SW 1271 (cell line): ENCODE measurements around the gene MYLK3.

Source experiments
- DNase-seq, 2 experiments: peaks; one replicate each; lab custom pipeline; 2025; lab: John Stamatoyannopoulos, UW

The MYLK3 gene

GRCh38 chr16:46757339-46758050 is 9.4 kb upstream of the MYLK3 start:
- no peak for DNase-seq

- DNase-seq = no peak
Observed at GRCh38 chr16:46756772-46757171, 8.6 kb upstream of the MYLK3 start.

GRCh38 chr16:46753015-46753414 is 4.9 kb upstream of the MYLK3 start:
- DNase-seq = no peak

GRCh38 chr16:46751381-46751780 is 3.2 kb upstream of the MYLK3 start:
- DNase-seq = no peak

GRCh38 chr16:46748775-46749705 is 896 bp upstream of the MYLK3 start:
- no peak for DNase-seq

- no peak for DNase-seq
Observed at GRCh38 chr16:46746821-46747776, 1.0 kb downstream of the MYLK3 start.

- DNase-seq = no peak
Observed at GRCh38 chr16:46745617-46746016, 2.5 kb downstream of the MYLK3 start.

- DNase-seq = no peak
Observed at GRCh38 chr16:46743232-46743719, 4.9 kb downstream of the MYLK3 start.

GRCh38 chr16:46739934-46740333 is 8.2 kb downstream of the MYLK3 start:
- no peak for DNase-seq

GRCh38 chr16:46737621-46738214 is 10.4 kb downstream of the MYLK3 start:
- no peak for DNase-seq

- no peak for DNase-seq
Observed at GRCh38 chr16:46736695-46737094, 11.4 kb downstream of the MYLK3 start.

GRCh38 chr16:46733319-46733830 is 14.8 kb downstream of the MYLK3 start:
- DNase-seq = no peak

GRCh38 chr16:46732561-46732960 is 15.6 kb downstream of the MYLK3 start:
- DNase-seq = no peak

- no peak for DNase-seq
Observed at GRCh38 chr16:46731691-46732555, 16.2 kb downstream of the MYLK3 start.

- DNase-seq = no peak
Observed at GRCh38 chr16:46730801-46731690, 17.1 kb downstream of the MYLK3 start.

GRCh38 chr16:46730126-46730525 is 18.0 kb downstream of the MYLK3 start:
- DNase-seq = no peak

GRCh38 chr16:46729326-46729995 is 18.7 kb downstream of the MYLK3 start:
- DNase-seq = no peak

GRCh38 chr16:46728806-46729205 is 19.3 kb downstream of the MYLK3 start:
- DNase-seq = no peak

- DNase-seq = no peak
Observed at GRCh38 chr16:46727630-46728029, 20.5 kb downstream of the MYLK3 start.
